ENCODE measurements around the gene PTCD1. TPM values are rescaled to one million over a fixed set of nuclear protein-coding genes. Genes with fewer than 3 reads are reported as not detected.

Gene PTCD1
- polyA plus RNA-seq, 1 donor (not counting 4 experiments of a cell fraction or from before 2014, with no cell fraction given) = 2.8 TPM

- Histone ChIP-seq H3K9me3 (ENCODE audit: control insufficient read depth, low read depth, low read length) (no peaks in the 10 kb centered on the region), H3K9me1 (ENCODE audit: control insufficient read depth, extremely low read depth, insufficient read depth, low read length) (no peaks in the 10 kb centered on the region), H3K4me1 (ENCODE audit: control insufficient read depth, extremely low read depth, insufficient read depth, low read length) (peaks cover 8% of the 10 kb centered on the region), H3K27me3 (ENCODE audit: control insufficient read depth, extremely low read depth, insufficient read depth, low read length) (no peaks in the 10 kb centered on the region), H3K4me2 (ENCODE audit: control insufficient read depth, extremely low read depth, insufficient read depth, low read depth, low read length) (peak overlapping the region; percentile 22), H2AFZ (ENCODE audit: control insufficient read depth, low read length) (no peak overlapping the region), H3K36me3 (ENCODE audit: control insufficient read depth in 2 of 2, extremely low read depth in 1 of 2, insufficient read depth in 2 of 2, low read length in 2 of 2) (peaks cover 39 to 56% of the 10 kb centered on the region in 2 experiments), H3K27ac (ENCODE audit: control insufficient read depth, insufficient read depth, low read length) (no peak overlapping the region), H3K79me2 (ENCODE audit: control insufficient read depth, insufficient read depth, low read length) (peaks cover 6% of the 10 kb centered on the region), H4K20me1 (ENCODE audit: control insufficient read depth, extremely low read depth, insufficient read depth, low read length) (peaks cover 36% of the 10 kb centered on the region), H3K4me3 (ENCODE audit: control insufficient read depth in 2 of 3, extremely low read depth in 1 of 3, insufficient read depth in 2 of 3, low read depth in 1 of 3, low read length in 3 of 3) (no peak overlapping the region), H3K9ac (ENCODE audit: control insufficient read depth, extremely low read depth, insufficient read depth, low read length) (no peak overlapping the region)
- no peak for FAIRE-seq
- TF ChIP-seq CTCF (optimal IDR thresholded peaks at IDR 0.05 in 1 of 3, IDR thresholded peaks at IDR 0.05 in 1 of 3, conservative IDR thresholded peaks at IDR 0.05 in 1 of 3; ENCODE audit: extremely low read depth in 1 of 3, insufficient read depth in 2 of 3, low read length in 3 of 3) (no peak), EZH2 (IDR thresholded peaks at IDR 0.05; ENCODE audit: low read length) (no peak)
- DNase-seq (ENCODE audit: low read depth, low spot score) = no peak
- dilution Hi-C loops (cut with MboI; ENCODE audit: extremely low pct_ligation_motif_present, low sequenced_read_pairs) = no loop called here
Measured at GRCh38 chr7:99392046-99392445, 46.6 kb downstream of the PTCD1 start.

GRCh38 chr7:99390941-99391602 lies 47.5 kb downstream of the PTCD1 start:
- H3K27me3 ChIP-seq (ENCODE audit: control insufficient read depth, extremely low read depth, insufficient read depth, low read length) = no peaks in the 10 kb centered on the region
- FAIRE-seq (no peak), DNase-seq (ENCODE audit: low read depth, low spot score) (no peak)
- peaks cover 41 to 62% of the 10 kb centered on the region in 2 experiments for H3K36me3 ChIP-seq (ENCODE audit: control insufficient read depth in 2 of 2, extremely low read depth in 1 of 2, insufficient read depth in 2 of 2, low read length in 2 of 2)
- TF ChIP-seq EZH2 (IDR thresholded peaks at IDR 0.05; ENCODE audit: low read length) (no peak), CTCF (optimal IDR thresholded peaks at IDR 0.05 in 1 of 3, IDR thresholded peaks at IDR 0.05 in 1 of 3, conservative IDR thresholded peaks at IDR 0.05 in 1 of 3; ENCODE audit: extremely low read depth in 1 of 3, insufficient read depth in 2 of 3, low read length in 3 of 3) (no peak)
- H4K20me1 ChIP-seq (ENCODE audit: control insufficient read depth, extremely low read depth, insufficient read depth, low read length) = peaks cover 35% of the 10 kb centered on the region
- H3K9ac ChIP-seq (ENCODE audit: control insufficient read depth, extremely low read depth, insufficient read depth, low read length) = no peak overlapping the region
- no peak overlapping the region for H3K4me3 ChIP-seq (ENCODE audit: control insufficient read depth in 2 of 3, extremely low read depth in 1 of 3, insufficient read depth in 2 of 3, low read depth in 1 of 3, low read length in 3 of 3)
- H3K9me1 ChIP-seq (ENCODE audit: control insufficient read depth, extremely low read depth, insufficient read depth, low read length) = no peaks in the 10 kb centered on the region
- no peak overlapping the region for H2AFZ ChIP-seq (ENCODE audit: control insufficient read depth, low read length)
- H3K79me2 ChIP-seq (ENCODE audit: control insufficient read depth, insufficient read depth, low read length) = peaks cover 6% of the 10 kb centered on the region
- H3K27ac ChIP-seq (ENCODE audit: control insufficient read depth, insufficient read depth, low read length) = no peak overlapping the region
- no peaks in the 10 kb centered on the region for H3K9me3 ChIP-seq (ENCODE audit: control insufficient read depth, low read depth, low read length)
- dilution Hi-C loops (cut with MboI; ENCODE audit: extremely low pct_ligation_motif_present, low sequenced_read_pairs) = no loop called here
- peaks cover 8% of the 10 kb centered on the region for H3K4me1 ChIP-seq (ENCODE audit: control insufficient read depth, extremely low read depth, insufficient read depth, low read length)
- H3K4me2 ChIP-seq (ENCODE audit: control insufficient read depth, extremely low read depth, insufficient read depth, low read depth, low read length) = no peak overlapping the region
